Kidney tubule cell (primary cell): ENCODE results near the gene GFOD1.

Experiments used
- DNase-seq: peaks from one replicate; pipeline ENCODE4 v3.0.0-alpha.2; 2018; ENCODE audit warnings: low spot score

GFOD1 gene

DNA sequence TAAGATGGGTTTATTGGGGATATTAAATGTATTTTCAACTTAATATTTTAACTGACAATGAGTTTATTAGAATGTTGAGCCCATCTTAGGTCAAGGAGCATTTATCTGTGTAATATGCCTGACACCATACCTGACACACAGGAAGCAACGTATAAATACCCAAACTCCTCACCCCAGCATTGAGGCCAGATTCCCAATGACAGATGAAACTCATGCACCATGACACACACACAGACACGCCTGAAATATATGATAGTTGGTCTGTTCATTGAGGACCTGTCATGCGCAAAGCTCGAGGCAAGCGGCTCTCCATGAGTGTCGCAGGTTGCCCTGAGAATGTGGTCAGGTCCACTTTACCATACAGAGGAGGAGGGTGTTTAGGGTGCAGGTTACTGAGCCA, 64.1 kb downstream of the GFOD1 start:
- DNase-seq = no peak

DNA sequence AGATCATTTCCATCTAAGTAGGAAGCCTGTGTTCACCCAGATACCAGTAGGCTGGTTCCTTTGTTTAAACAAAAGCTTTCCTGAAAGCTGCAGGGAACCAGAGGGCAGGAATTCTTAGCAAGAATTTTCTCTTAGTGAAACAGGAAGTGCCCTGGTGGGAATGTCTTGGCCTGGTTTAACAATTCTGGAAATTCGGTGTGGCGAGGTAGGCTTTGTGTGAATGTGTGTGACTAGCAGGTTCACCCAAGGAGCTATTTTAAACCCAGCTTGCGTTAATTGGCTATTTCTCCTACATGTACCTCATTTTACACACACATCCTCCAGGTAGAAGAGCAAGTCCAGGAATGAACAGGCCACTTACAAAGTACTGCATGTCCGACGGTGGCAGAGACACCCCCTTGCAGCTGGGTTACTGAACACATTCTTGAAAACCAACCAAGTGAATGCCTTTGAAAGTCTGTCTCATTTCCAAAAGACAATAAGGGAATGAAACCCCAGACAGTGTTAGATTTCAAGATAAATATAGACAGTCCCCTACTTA, 64.6 kb downstream of the GFOD1 start:
- peak; percentile 43 for DNase-seq

DNA sequence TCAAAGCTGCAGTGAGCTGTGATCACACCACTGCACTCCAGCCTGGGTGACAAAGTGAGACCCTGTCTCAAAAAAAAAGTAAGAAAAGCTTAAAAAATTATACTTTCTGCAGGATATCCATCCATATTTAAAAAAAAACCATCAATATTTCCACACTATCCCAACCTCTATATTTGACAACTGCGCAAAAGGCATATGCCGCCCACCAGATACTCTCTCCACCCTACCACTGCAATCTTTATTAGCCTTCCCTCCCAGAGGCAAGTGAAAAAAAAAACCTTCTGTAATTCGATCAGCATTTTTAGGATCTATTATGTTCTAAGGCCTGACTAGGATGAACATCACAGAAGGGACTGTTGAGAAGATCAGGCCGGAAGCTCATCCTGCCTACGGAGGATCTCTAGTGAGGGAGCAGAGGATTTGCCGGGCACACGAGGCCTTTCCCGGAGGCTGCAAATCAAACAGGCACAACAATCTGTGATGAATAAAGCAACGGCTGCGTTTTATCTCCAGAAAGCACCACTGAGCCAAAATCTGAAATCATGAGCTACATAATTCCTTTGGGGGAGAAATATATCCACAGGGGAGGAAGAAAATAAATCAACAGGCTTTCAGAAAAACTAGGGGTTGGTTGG, 65.9 kb downstream of the GFOD1 start:
- no peak for DNase-seq

DNA sequence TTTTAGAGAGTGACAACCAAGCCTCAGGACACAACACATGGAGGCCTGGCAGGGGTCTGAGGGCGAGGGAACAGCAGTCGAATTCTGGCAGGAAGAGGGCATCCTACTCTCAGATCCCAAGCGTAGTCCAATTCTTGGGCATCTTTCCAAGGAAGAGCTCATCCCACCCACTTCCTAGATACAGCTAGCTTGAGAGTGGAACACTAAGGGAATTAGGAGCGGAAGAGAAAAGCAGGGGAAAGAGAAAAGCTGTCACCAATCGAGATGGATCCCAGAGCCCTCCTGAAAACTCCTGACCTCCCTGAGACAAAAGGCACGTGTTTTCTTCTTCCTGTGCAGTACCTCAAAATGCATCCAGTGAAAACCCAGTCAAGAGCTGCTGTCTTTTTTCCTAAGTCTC, 67.1 kb downstream of the GFOD1 start:
- DNase-seq = no peak

DNA sequence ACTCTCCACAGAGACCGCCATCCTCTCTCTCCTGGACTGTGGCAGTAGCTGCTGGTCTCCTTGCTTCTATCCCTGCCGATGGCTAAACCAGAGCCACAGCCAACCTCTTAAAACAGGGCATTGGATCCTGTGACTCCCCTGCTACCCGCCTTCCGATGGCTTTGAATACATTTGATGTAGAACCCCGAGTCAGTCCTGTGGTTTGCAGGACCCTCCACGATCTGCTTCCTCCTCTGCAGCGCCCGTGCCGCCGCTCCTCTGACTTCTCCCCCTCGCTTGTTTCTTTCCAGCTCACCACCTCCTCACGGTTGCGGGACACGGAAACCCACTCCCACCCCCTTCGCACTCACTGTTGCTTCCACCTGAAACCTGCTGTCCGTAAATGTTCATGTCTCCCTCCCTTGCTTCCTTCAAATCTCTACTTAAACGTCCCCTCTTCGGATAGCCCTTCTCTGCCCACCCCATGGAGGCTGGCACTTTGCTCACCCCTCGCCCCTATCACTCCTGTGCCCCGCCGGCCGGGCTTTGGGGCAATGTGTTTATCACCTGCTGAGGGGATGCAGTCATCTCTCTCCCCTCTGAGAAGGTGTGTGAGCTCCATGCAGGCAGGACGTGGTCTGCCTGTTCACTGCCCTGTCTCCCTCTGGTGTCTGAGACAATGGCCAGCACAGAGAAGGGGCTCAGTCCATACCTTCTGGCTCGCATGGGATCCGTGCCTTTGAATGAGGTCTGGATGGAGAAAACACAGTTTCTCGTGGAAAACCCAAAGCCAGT, 67.8 kb downstream of the GFOD1 start:
- no peak for DNase-seq

DNA sequence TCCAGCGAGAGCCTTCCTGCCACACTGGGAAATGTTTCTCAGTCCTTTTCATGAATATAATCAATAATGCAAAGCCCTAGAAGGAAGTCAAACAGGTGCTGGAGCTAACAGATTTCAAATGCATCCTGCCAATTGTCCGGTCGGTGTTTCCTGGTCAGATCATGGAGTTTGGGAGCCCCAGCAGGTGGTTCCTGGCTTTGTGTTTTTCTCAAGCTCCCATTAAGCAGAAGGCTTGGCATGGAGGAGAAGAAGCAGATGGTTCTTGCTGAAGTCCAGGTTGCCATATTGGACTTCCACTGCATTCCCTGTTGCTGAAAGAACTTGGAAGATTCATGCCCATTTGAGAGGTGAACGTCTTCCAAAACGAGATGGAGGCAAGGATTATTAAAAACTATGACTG, 68.6 kb downstream of the GFOD1 start:
- no peak for DNase-seq

DNA sequence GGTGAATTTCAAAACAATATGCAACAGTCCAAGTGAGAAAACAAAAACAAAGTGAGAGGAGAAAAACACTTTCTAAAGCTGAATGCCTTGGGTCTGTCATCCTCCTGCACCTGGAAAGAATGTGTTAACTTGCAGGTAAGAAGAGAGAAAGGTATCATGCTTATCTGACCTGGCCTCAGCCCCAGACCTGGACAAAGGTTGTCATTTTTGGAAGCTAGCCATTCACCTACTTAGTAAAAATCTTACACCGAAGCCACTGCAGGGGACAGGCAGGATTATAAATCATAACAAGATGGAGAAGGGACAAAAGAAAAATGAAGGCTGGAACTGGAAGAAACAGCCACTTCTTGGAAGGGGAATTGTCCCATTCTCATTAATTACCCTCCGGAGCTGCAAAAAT, 69.4 kb downstream of the GFOD1 start:
- no peak for DNase-seq

DNA sequence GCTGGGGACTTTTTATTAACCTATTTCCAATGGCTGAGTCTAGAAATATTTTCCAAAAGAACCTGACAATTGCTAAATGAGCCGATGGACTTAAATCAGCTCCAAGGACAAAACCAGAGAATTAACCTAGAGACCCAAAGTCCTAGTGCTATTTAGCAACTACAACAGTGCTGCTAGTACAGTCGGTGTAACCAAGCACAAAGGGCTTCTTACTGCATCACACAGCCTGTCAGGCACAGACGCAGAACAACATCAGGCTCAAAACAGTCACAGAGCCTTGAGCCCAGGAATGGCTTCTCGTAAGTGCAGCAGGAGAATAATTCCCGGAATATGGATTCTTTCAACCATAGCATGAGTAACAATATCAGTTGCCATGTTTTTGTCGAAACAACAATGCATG, 70.0 kb downstream of the GFOD1 start:
- peak; percentile 44 for DNase-seq

DNA sequence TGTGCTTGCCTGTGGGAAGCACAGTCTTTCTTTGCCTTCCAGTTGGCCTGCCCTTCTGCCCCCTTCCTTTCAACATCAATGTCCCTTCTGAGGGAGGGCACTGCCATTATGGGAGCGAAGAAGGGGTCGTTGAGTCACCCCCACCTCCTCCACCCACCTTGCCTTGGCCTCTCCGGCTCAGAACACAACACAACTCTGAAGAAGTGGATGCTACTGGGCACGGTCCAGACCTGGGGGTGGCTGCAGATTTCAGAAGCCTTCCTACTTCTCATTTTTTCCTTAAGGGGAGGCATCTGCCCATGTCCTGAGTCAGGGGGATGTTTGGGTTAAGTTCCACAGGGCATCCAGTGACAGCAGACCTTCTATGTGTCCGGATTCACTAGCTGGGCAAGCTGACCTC, 72.1 kb downstream of the GFOD1 start:
- no peak for DNase-seq

DNA sequence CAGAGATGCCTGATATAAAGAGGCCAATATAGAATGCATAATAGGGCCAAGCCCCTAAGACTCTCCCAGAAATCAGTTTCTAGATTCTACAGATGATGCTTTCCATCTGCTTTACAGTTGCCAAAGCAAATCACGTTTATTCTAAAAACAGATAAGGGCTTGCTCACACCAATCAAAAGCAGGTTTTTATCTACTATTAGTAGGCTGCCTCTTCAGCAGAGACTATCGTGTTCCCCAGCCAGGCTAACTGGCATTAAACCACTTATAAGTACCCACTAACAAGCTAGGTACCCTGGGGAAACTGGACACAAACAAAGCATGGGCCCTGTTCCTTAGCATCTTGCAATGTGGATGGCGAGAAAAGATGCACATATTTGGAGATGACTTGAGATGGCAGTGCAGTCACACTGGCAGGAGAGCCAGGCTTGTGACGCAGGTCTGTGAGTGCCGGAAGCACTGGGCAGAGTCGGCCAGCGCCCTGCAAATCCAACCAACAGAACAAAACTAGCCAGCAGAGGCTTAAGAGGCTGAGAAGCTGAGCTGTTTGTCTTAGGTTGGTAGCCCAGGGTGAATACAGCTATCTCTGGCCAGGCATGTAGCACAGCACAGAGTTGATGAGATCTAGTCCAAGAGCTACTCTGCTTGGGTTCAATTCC, 73.4 kb downstream of the GFOD1 start:
- DNase-seq = no peak

DNA sequence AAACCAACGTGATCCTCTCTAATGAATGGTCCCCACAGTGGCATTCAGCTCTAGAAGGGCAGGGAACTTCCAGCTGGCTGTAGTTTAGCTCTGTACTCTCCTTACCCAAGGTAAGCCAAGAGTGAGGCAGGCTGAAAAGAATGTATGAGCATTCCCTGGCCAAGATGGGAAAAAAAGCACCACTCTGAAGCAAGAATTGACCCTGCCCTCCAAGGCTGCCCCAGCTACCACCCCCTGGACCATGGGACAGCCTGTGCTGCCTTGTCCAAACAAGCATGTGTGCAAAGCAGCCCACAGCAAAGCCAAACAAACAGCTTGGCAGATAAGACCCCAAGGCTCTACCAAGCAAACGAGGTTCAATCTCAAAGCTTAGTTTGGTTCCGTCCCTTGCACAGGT, 73.9 kb downstream of the GFOD1 start:
- DNase-seq = peak; percentile 31

DNA sequence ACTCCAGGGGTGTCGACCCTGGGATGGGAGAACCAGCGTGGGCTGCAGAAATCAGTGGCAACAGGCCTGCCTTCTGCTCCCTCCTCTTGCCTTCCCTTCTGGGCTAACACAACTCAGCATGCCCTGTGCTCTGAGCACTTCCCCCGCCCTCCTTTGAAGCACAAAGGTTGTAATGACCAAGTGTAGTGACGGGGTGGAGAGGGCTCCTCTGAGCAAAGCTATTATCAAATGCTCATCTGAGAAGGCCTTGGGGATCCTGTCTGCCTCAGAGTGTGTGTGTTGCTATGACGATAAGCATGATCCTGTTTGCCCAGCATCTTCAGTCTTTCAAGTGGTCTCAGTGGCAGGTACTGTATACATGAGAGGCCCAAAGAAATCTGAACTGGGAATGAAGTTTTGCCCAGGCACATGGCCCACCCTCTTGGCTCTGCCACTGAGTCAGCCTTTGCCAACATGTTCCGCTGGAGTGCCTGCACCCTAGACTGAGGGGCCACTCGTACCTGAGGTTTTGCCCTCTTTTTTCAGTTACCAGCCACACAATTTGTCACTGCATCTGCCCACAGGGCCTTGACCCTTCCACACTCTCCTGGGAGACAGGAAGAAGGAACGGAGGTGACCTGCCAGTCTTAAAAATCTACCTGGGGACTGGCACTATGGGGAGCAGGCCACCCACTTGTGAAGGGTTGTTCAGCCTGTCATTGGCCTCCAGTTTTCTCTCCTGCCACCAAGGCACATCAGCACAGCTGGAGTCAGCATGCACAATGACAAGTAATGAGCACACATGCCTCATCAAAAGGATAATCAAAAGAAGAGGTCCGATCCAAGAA, 74.5 kb downstream of the GFOD1 start:
- DNase-seq = no peak

DNA sequence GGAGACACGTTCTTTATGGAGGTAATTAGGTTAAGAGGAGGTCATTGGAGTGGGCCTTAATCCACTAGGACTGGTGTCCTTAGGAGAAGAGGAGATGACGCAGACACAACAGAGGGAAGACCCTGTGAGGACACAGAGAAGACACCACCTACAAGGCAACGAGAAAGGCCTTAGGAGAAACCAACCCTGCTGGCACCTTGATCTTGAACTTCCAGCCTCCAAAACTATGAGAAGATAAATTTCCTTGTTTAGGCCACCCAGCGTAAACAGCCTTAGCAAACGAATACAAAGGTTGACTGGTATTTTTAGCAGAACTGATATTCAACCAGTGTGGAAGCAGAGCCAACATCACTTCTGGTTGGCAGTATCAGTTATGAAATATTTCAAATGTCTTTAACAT, 75.2 kb downstream of the GFOD1 start:
- DNase-seq = no peak

DNA sequence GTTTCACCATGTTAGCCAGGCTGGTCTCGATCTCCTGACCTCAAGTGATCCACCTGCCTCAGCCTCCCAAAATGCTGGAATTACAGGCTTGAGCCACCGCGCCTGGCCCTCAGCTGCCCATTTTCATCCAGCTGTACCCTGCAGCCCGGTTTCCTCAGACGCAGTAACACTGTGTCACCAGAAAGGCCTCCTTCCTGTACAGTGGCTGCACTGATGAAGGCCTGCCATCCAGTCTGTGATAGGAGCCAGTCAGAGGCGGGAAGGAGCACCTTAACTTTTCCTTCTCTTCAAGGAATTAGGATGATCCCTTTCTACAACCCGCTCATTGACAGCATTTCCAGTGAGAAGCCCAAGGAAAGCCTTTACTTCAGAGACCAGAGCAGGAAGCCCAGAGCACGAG, 75.9 kb downstream of the GFOD1 start:
- no peak for DNase-seq

DNA sequence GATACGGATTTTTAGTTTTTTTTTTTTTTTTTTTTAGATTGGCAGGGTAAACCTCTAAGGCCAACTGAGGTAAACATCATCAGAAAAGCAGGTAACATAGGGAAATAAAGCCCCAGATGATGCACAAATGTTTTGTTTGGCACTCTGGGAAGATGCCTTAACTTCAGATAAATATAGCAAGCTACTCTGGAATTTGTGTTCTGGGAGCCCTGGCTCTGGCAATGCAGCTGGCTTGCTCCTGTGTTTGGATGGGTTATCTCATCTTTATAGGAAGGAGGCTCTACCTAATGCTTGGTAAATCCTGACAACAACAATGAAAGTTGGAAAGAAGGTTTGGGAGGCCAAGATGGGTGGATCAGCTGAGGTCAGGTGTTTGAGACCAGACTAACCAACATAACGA, 77.4 kb downstream of the GFOD1 start:
- DNase-seq = no peak

DNA sequence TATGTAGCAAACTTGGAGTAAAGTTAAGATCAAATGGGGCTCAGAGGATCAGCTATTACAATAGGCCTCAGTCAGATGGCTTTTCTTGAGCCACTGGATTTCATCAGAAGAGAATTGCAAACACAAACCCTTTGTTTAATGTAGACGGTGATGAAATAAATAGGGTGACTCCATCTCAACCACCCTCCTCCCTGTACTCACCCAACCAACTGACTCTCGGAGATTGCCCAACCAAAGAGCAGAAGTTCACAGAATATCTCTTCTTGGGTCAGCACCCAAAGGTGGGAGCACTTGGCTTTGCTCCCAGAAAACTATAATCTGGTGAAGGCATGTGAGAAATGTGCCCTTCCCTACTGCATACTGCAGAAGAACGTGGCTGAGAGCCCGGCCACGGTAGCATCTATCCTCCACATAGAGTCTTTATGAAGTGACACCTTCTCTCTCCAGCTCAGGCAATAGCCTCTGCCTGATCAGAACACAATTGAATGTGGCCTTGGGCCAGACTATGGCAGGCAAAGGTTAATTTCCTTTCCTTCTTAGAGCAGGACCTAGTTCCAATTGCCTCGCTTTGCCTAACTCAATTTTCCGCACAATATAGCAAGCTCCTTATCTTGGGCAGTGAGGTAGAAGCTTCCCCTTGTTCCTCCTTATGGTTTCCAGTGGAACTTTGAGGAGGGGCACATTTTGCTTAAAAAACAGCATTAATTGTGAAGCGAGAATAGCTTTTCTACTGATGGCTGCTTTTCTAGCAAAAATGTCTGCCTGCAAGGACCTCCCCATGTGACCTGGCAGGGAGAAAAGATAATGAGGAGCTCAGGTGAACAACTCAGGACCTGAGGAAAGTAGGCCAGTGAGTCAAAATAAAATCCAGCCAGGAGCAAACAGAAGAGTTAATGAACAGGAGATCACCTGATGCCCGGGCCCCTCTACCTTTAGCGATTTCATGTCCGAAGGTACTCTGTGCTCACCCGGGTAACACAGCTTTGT, 79.4 kb downstream of the GFOD1 start:
- peak; percentile 88 for DNase-seq

DNA sequence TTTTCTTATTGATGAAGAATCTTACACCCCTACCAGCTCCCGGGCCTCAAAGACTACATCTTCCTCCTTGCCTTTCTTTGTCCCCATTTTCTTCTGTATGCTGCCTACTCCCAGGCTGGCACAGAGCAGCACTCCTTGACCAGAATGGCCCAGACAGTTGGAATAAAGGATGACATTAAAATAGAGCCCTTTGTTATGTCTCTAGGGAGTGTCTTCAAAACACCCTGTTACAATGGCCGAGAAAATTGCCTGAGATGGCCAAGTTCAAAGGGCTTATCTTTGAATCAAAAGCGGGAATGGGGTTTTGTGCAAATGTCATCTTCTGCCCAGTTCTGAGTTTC, 80.1 kb downstream of the GFOD1 start:
- DNase-seq = no peak

DNA sequence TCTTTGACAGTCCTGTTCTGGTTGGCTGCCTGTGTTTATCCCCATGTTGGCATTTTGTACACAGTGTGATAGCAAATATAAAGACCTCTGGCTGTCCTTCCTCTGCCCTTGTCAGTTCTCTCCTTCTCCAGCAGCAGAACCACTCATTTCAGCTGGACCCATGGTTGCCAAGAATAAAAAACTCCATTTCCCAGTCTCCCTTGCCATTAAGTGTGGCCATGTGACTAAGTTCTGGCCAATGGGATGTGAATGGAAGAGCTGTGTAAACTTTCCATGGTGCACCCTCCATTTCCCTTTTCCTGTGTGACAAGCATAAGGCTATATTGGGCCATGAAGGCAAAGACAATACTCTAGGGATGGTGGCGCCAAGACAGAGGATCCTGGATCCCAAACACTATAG, 80.6 kb downstream of the GFOD1 start:
- no peak for DNase-seq

DNA sequence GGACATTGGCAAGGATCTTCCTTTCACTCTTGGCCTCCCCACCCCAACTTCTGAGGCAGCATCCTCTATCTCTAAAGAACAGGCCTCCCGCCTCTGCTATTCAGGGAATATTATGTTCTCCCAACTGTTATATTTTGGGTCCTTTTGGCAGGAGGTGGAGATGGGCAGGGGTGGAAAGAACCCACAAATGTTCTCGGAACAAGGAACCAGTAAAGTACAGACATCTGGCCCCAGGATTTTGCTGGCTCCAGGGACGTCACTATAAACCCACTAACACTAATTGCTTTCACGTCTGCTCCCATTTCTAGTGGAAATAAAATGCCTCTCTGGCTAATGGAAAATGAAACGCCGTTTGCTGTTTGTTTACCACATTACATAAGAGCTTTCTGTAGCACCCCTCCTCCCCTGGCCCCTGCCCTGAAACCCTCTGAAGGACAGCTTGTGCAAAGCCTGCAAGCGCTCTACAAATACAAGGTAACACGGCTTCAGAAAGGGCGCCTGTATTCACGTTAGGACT, 81.4 kb downstream of the GFOD1 start:
- no peak for DNase-seq

DNA sequence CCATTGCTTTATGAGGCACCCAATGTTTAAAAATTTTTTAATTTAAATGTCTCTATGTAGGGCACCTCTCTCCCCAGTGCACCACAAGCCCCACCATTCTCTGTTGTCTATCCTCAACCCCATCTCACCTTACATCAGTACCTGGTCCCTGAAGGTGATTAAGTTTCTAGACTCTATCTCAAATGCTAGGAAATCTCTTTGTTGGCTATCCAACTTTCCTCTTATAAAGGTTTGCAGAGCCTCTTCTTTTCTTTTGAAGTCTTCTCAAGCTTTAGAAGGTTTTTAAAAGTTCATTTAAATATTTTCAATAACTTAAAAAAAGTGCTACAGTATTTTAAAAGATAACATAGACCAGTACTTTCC, 82.5 kb downstream of the GFOD1 start:
- DNase-seq = no peak
